GM23338 (cell line): Measurements from ENCODE around the gene C1QTNF1.

Experiments
- CREB1 ChIP-seq: fragments of 250-450 bp; sonication (Bioruptor Pico); IDR thresholded peaks from 2 replicates; pipeline ENCODE4 v1.5.0; 2020; ENCODE audit warnings: low read depth, mild to moderate bottlenecking, moderate library complexity
- CTCF ChIP-seq, 2 experiments: fragments of 200-600 bp in 1 of 2; sonication (generic) in 1 of 2; conservative IDR thresholded peaks; 2 replicates each; pipeline versions ENCODE4 v1.5.1 to v1.6.1; 2016 to 2017; ENCODE audit warnings: antibody characterized with exemption in 2 of 2, low read depth in 2 of 2, mild to moderate bottlenecking in 2 of 2, moderate library complexity in 1 of 2
- EZH2 ChIP-seq: fragments of 200-600 bp; sonication (generic); IDR thresholded peaks from one replicate; pipeline ENCODE4 v1.8.0; 2017; ENCODE audit warnings: antibody characterized with exemption, mild to moderate bottlenecking, low read depth; ENCODE audit not compliant: unreplicated experiment
- EZH2phosphoT487 ChIP-seq: fragments of 200-600 bp; sonication (generic); IDR thresholded peaks from one replicate; pipeline ENCODE4 v1.8.1; 2018; ENCODE audit warnings: antibody characterized with exemption; ENCODE audit not compliant: unreplicated experiment
- JUNB ChIP-seq: IDR thresholded peaks from one replicate; pipeline ENCODE4 v1.6.1; 2016; ENCODE audit warnings: antibody characterized with exemption; ENCODE audit not compliant: unreplicated experiment
- NANOG ChIP-seq: IDR thresholded peaks from 2 replicates; pipeline ENCODE4 v1.6.1; 2016; ENCODE audit warnings: antibody characterized with exemption, borderline replicate concordance
- POLR2AphosphoS5 ChIP-seq: IDR thresholded peaks from 2 replicates; pipeline ENCODE4 v1.6.1; 2016; ENCODE audit warnings: antibody characterized with exemption, low read depth
- REST ChIP-seq: IDR thresholded peaks from one replicate; pipeline ENCODE4 v1.6.1; 2018; ENCODE audit warnings: antibody characterized with exemption; ENCODE audit not compliant: unreplicated experiment
- STAT1 ChIP-seq: IDR thresholded peaks from one replicate; pipeline ENCODE4 v1.6.1; 2016; ENCODE audit warnings: antibody characterized with exemption; ENCODE audit not compliant: unreplicated experiment
- ZNF114 ChIP-seq: fragments of 250-450 bp; sonication (Bioruptor Pico); IDR thresholded peaks from 2 replicates; pipeline ENCODE4 v1.5.0; 2020; ENCODE audit warnings: mild to moderate bottlenecking, moderate library complexity
- ZNF331 ChIP-seq: fragments of 250-450 bp; sonication (Bioruptor Pico); IDR thresholded peaks from 2 replicates; pipeline ENCODE4 v1.5.0; 2020; ENCODE audit warnings: low read depth, mild to moderate bottlenecking, moderate library complexity

- TF ChIP-seq CTCF (conservative IDR thresholded peaks at IDR 0.05; ENCODE audit: low read depth in 2 of 2) (no peak), EZH2phosphoT487 (no peak), POLR2AphosphoS5 (no peak), REST (no peak), EZH2 (no peak), STAT1 (no peak), CREB1 (CRISPR knock-in tag) (no peak), ZNF331 (CRISPR knock-in tag) (no peak), ZNF114 (no peak), NANOG (no peak), JUNB (peak; percentile 100)
These were observed 49.1 kb upstream of the C1QTNF1 start for GRCh38 chr17:78974635-78975591.
